ENCODE data around the gene PTTG1IP2.

DNA sequence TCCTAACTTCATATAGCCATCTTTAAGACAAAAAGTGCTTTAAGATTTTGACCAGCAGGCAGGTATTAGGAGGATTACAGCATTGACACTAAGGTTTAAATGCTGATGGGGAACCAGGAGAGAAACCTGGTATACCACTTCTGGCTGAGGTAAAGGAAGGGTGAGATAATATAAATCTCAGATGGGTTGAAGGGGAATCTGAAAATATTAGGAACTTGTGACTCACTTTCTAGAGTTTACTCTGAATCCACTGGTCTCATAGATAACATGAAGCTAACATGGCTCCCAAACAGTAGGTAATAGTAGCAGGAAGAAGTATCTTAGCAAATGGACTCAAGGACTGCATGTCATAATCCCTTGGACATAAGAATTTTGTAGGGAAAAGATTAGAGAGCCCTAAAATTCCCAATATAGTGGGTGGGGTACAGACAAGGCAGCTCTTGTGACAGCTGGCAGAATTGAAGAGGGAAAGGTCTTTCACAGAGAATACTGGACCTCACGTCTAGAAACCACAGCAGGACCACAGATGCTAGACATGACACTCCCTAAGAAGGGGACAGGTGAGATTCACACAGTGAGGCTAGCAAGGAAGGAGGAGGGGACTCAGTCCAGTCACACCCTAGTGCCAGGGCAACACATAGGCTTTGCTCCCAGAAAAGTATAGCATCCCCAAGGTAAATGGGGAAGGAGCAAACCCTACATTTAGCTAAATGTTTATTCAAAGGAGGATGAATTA, 3.5 kb downstream of the PTTG1IP2 start:
- TF ChIP-seq CTCF (IDR thresholded peaks at IDR 0.05) (no peak), POLR2A (IDR thresholded peaks at IDR 0.05) (no peak)

All from tibial nerve (tissue), 3 donors.